DMS 273 treated with DMSO at 0.1 percent for 48 hours (cell line): Measurements from ENCODE around the gene CASTOR2.
"Not testable (repeated sequence)": the region's sequence is repeated elsewhere in the genome, so short reads cannot be mapped to it uniquely, and the experiment has no call there.

Experiments used
- DNase-seq: peaks from one replicate; lab custom pipeline; 2025; lab: John Stamatoyannopoulos, UW

The CASTOR2 gene

GRCh38 chr7:74994869-74995543 lies 30.5 kb downstream of the CASTOR2 start:
- not testable (repeated sequence) for DNase-seq

GRCh38 chr7:74996361-74996760 lies 31.9 kb downstream of the CASTOR2 start:
- not testable (repeated sequence) for DNase-seq

GRCh38 chr7:74997811-74998210 lies 33.3 kb downstream of the CASTOR2 start:
- DNase-seq = not testable (repeated sequence)

- DNase-seq = not testable (repeated sequence)
These were observed 36.9 kb downstream of the CASTOR2 start for GRCh38 chr7:75001356-75001755.

- no peak for DNase-seq
These were observed 45.5 kb downstream of the CASTOR2 start for GRCh38 chr7:75010036-75010435.

- DNase-seq = no peak
These were observed 53.3 kb downstream of the CASTOR2 start for GRCh38 chr7:75017832-75018231.

GRCh38 chr7:75018570-75019364 lies 54.3 kb downstream of the CASTOR2 start:
- no peak for DNase-seq

- no peak for DNase-seq
These were observed 55.3 kb downstream of the CASTOR2 start for GRCh38 chr7:75019800-75020199.

- DNase-seq = no peak
These were observed 60.4 kb downstream of the CASTOR2 start for GRCh38 chr7:75024922-75025321.

DNA sequence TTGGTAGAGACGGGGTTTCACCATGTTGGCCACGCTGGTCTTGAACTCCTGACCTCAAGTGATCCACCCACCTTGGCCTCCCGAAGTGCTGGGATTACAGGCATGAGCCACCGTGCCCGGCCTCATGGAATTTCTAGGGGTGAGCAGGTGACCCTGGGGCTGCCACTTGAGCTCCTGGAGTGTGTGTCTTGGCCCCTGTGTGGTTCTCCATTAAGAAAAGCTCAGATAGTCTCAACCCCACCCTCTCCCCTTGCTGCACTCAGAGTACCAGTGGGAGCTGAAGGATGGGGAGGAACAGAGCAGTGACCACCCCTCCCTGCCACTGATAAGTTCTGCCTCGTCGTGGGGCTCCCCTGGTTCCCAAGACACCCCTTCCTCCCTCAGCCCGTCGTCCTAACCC lies 63.8 kb downstream of the CASTOR2 start:
- DNase-seq = no peak

DNA sequence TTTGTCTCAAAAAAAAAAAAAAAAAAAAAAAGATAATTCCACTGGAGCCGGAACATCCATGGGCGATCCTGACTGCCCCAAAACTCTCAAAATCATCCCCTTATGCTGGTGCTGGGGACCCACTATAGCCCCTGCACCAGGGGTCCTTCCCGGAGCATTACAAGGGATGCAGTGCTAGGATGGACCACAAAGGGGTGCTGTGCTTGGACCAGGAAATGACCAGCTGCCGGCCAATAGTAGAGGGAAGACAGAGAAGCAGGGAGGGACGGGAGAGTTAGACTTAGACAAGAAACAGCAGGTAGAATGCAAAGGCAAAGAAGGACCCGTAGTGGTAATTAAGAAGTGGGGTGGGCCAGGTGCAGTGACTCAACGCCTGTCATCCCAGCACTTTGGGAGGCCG lies 68.6 kb downstream of the CASTOR2 start:
- DNase-seq = no peak

GRCh38 chr7:75033826-75034225 lies 69.3 kb downstream of the CASTOR2 start:
- no peak for DNase-seq

- no peak for DNase-seq
These were observed 74.0 kb downstream of the CASTOR2 start for GRCh38 chr7:75038508-75038907.

DNA sequence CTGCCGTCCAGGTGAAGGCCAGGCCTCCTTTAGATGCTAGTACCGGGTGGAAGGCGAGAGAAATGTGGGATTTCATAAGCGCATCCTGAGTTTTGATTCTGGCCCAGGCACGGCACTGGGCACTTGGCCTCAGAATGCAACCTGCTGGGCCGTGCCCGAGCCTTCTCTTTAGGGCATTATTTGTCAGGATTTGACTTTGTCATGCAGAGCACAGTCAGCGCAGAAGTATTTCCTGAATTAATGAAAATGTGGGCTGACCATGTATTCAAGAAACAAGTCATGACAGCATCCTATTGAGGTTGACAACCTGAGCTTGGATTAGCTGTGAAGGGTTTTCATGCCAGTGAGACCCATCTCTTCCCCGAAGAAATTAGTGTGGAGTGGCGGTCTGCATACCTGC lies 74.7 kb downstream of the CASTOR2 start:
- DNase-seq = no peak

DNA sequence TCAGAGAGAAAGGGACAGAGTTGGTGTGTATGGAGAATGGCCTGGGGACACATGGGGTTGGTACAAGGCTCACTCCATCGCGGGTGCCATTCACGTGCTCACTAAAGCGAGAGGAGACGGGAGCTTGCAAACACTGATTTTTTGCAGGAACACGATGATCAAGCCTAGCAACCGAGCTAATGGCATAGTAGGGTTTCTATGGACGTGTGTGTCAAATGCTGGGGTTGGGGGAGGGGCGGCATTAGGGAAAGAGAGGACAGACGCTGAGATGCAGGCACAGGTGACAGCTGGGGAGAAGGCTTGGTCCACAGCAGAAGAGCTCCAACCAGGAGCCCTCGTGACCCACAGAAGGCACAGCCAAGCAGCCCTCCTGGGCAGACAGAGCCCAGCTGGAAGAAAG lies 75.2 kb downstream of the CASTOR2 start:
- DNase-seq = no peak

GRCh38 chr7:75040512-75040911 lies 76.0 kb downstream of the CASTOR2 start:
- DNase-seq = no peak

DNA sequence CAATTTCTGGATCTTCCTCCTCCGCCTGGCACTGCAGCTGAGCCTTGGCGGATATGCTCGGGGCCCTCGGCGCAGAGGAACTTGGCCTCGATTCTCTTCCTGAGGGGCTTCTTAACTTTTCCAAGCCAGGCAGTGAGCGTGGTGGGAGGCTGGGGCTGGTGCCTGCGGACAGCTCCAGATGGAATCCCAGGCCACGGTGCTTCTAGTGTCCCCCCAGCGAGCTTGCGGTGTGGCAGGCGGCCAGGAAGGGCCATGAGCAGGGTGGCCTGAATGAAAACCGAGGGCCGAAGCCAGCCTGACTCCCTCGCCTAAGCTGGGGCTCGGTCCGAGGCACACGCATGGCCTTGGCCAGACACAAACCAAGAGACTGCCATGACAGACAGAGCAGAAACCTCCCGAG lies 77.8 kb downstream of the CASTOR2 start:
- no peak for DNase-seq

- no peak for DNase-seq
These were observed 78.6 kb downstream of the CASTOR2 start for GRCh38 chr7:75042831-75043703.

DNA sequence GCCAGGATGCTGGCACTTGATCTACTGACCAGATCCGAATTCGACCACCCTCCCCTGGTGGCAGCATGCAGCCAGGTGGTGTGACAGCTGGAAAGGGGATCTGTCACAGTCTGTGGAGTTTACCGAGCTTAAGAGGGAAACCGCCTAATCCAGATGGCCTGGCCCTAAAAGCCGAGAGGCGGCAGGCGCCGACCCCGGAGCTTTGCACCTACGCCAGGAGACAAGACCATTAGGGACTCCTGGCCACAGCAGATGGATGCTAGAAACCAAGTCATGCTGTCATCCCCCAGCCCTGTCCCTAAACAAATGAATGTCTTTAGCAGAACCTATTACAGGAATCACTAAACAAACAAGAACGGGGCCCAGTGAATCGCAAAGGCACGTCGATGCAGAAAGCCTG lies 81.4 kb downstream of the CASTOR2 start:
- peak; percentile 90 for DNase-seq

DNA sequence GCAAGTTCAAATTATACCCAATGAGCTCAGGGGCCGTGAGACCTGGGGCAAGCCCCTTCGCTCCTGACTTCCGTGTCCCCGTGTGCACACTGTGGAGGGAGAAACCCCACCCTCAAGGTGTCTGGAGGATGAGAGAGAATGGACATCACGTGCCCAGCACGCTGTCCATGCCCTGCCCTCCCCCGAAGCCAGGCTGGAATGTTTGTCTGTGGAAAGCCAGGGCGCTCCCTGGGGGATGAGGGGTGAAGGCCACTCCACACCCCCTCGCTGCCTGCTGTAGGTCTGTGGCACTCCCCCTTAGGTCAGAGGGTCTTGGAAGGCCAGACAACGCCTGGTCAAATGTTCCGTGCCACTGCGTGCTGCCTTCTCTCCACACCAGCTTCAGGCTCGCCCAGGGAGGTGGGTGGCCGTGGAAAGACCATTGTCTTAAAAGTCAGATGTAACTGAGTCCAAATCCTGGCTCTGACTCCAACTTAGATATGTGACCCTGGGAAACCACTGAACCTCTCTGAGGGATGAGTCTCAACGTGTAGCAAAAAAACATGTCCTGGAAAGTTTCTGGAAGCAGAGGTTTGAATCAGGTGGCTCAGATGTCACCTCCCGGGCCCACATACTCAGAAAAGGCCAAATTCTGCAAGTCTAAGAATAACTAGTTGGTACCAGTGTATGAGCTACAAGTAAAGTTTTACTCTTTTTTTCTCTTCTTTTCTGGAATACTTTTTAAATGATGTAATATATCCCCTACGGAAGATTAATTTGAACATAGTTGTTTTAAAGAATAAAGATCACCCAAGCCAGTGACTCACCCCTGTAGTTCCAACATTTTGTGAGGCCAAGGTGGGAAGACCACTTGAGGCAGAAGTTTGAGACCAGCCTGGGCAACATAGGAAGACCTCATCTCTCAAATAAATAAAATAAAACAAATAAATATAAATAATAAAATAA lies 84.2 kb downstream of the CASTOR2 start:
- no peak for DNase-seq

DNA sequence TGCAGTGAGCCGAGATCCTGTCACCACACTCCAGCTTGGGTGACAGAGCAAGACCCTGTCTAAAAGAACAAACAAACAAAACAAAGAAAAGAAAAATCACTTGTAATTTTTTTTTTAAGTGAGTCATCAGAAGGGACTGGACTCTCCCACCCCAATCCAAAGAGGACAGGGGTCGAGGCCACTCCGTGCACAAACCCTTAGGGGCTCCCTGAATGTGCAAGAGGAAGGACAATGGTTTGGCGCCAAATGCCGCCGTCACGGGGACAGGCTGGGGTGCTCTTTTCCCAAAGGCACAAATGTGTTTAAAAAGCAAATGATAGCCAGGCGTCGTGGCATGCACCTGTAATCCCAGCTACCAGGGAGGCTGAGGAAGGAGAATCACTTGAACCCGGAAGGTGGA lies 85.3 kb downstream of the CASTOR2 start:
- DNase-seq = no peak
